Osteocyte (in vitro differentiated cells): Measurements from ENCODE around the gene AVEN. TPM values are rescaled to one million over a fixed set of nuclear protein-coding genes. Genes with fewer than 3 reads are reported as not detected.
"Not testable (repeated sequence)": the region's sequence is repeated elsewhere in the genome, so short reads cannot be mapped to it uniquely, and the experiment has no call there.

Experiments used
- DNase-seq: peaks from one replicate; pipeline ENCODE4 v3.0.0; 2021; ENCODE audit warnings: mixed read lengths; ENCODE audit not compliant: unreplicated experiment; ENCODE audit errors: extremely low spot score
- H3K27ac Mint-ChIP-seq: one replicate; pipeline ENCODE4 v1.8.0; 2021; ENCODE audit warnings: mild to moderate bottlenecking, mixed read lengths; ENCODE audit not compliant: unreplicated experiment
- H3K27me3 Mint-ChIP-seq: one replicate; pipeline ENCODE4 v1.8.0; 2021; ENCODE audit warnings: mixed read lengths; ENCODE audit not compliant: unreplicated experiment
- H3K36me3 Mint-ChIP-seq: one replicate; pipeline ENCODE4 v1.8.0; 2021; ENCODE audit warnings: mixed read lengths; ENCODE audit not compliant: unreplicated experiment
- H3K4me1 Mint-ChIP-seq: one replicate; pipeline ENCODE4 v1.8.0; 2021; ENCODE audit warnings: mixed read lengths; ENCODE audit not compliant: unreplicated experiment
- H3K4me3 Mint-ChIP-seq: one replicate; pipeline ENCODE4 v1.8.0; 2021; ENCODE audit warnings: mild to moderate bottlenecking, moderate library complexity, mixed read lengths; ENCODE audit not compliant: unreplicated experiment
- H3K9me3 Mint-ChIP-seq: one replicate; pipeline ENCODE4 v1.8.0; 2021; ENCODE audit warnings: mixed read lengths; ENCODE audit not compliant: unreplicated experiment
- CTCF ChIP-seq: fragments of 200-600 bp; sonication (generic); IDR thresholded peaks from 2 replicates; pipeline ENCODE4 v1.5.0; 2021; ENCODE audit warnings: antibody characterized with exemption, mild to moderate bottlenecking, moderate library complexity
- total RNA-seq: library from RNA; stranded (reverse); gene quantifications from 2 replicates; pipeline ENCODE4 v1.2.1, GENCODE V29; 2021

The AVEN gene
- total RNA-seq, 1 donor from 2014 or later, result 12.5 TPM

- no peaks in the 10 kb centered on the region for H3K36me3 Mint-ChIP-seq
- no peak overlapping the region for H3K4me3 Mint-ChIP-seq
- no peak for TF ChIP-seq CTCF
- no peaks in the 10 kb centered on the region for H3K9me3 Mint-ChIP-seq
- peaks cover 11% of the 10 kb centered on the region for H3K27me3 Mint-ChIP-seq
- H3K4me1 Mint-ChIP-seq, result no peaks in the 10 kb centered on the region
- no peak overlapping the region for H3K27ac Mint-ChIP-seq
- DNase-seq, result no peak
Measured at GRCh38 chr15:33822479-33822878, 216.5 kb downstream of the AVEN start.

GRCh38 chr15:33819499-33819898 lies 219.5 kb downstream of the AVEN start:
- H3K4me1 Mint-ChIP-seq, H3K4me3 Mint-ChIP-seq, H3K27ac Mint-ChIP-seq, DNase-seq, H3K9me3 Mint-ChIP-seq, H3K36me3 Mint-ChIP-seq: not testable (repeated sequence)
- peaks cover 11% of the 10 kb centered on the region for H3K27me3 Mint-ChIP-seq

Other genes with a start within 250 kb of the AVEN start
- not detected in 2 replicates for gene CHRM5, start 70.7 kb downstream of the AVEN start, total RNA-seq
- 84.9 and 89.9 TPM in 2 replicates for gene EMC7, start 62.7 kb upstream of the AVEN start, total RNA-seq
- gene PGBD4, start 62.9 kb upstream of the AVEN start, total RNA-seq, result 2.0 TPM in 2 replicates
- 39.1 and 42.7 TPM in 2 replicates for gene KATNBL1, start 170.9 kb upstream of the AVEN start, total RNA-seq
- gene EMC4, start 185.8 kb upstream of the AVEN start, total RNA-seq, result 108 and 112 TPM in 2 replicates